GM12891 (cell line): ENCODE results near the gene TNS3.

Source experiments
- PAX5 ChIP-seq: IDR thresholded peaks from 2 replicates; pipeline ENCODE4 v1.6.1; 2011; ENCODE audit warnings: low read length, moderate library complexity, mild to moderate bottlenecking; ENCODE audit not compliant: insufficient read depth, severe bottlenecking
- POLR2A ChIP-seq: IDR thresholded peaks from 2 replicates; pipeline ENCODE4 v1.6.1; 2011; ENCODE audit warnings: low read depth, low read length, control low read depth
- TAF1 ChIP-seq: IDR thresholded peaks from 2 replicates; pipeline ENCODE4 v1.6.1; 2011; ENCODE audit warnings: low read depth, low read length, control low read depth

- no peak for TF ChIP-seq PAX5
- TF ChIP-seq POLR2A: no peak
- no peak for TF ChIP-seq TAF1
These were observed 201.4 kb downstream of the TNS3 start for GRCh38 chr7:47380325-47381133.
